ENCODE results near the gene PERP.

PERP gene

GRCh38 chr6:138044458-138044857 lies 62.8 kb downstream of the PERP start:
- DNase-seq: no peak
